ENCODE results near the gene MAN2B1.
"Not testable (repeated sequence)": the region's sequence is repeated elsewhere in the genome, so short reads cannot be mapped to it uniquely, and the experiment has no call there.

MAN2B1 gene

DNA sequence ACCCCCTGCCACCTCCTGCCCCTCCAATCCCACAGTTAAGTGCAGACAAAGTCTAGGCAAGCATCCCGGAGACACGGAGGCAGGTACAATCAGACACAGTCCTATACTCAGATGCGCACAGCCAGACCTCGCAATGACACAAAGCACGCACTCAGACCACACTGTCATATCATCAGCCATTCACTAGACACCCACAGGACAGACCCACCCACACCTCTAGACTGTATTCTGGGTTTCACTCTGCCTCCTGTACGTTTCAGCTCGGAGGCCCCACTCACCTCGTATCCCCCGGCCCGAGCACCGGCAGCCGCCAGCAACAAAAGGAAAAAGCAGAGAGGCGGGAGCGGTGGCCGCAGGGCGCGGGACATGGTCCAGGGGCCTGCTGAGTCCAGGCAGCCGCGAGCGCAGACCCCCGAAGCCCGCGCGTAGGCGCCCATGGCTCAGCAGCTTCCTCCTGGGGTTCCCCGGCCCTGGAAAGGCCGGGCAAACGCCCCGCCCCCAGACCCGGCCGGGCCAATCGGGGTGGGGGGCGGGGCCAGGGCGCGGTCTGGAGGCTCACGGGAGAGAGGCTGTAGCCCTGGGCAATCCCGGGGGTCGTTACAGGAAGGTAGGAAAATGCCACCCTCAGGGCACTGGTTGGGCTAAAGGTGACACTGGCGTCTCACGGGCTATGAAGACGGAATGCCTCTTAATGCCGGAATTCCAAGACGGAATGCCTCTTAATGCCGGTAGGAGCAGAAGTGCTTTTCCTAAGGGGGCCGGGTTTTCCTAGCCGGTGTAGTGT, at the start of gene MAN2B1, which contains the start of gene WDR83:
Gene MAN2B1 (minus strand): TSS at position 478 of the 784 bp plus-strand sequence. CDS start 41 bp downstream, at position 437.
Gene WDR83 (plus strand): TSS at position 543 of the 784 bp plus-strand sequence. CDS start 2,984 bp downstream, outside the sequence.
- peak; percentile 70 for DNase-seq (ENCODE audit: low read depth)

DNA sequence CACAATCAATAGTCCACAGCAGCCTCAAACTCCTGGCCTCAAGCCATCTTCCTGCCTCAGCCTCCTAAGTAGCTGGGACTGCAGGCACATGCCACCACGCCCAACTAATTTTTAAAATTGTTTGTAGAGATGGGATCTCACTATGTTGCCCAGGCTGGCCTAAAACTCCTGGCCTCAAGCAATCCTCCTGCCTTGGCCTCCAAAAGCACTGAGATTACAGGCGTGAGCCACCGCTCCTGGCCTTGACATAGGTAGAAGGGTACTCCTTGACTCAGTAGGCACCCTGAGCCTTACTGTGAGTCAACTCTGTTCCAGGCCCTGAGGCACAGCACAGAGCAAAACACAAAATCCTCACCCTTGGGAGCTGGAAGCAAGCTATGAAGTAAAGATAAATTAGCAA, 49.4 kb upstream of the MAN2B1 start:
- no peak for DNase-seq (ENCODE audit: low read depth)

DNA sequence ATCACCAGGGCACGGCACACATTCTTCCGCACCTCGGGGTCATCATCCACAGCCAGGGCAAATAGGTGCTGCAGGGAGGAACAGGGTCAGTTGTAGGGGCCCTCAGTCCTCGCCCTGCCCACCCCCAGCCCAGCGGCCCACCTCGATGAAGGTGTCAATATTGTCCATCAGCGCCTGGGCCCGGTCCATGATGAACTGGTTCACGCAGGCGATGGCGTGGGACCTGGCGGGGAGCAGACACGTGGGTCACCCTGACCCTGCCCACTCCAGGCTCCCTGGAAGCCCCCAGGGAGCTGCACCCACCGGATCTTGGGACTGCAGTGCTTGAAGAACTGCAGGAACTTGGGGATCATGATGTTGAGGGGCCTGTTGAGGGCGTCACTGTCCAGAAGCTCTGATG, 48.6 kb upstream of the MAN2B1 start:
- no peak for DNase-seq (ENCODE audit: low read depth)

DNA sequence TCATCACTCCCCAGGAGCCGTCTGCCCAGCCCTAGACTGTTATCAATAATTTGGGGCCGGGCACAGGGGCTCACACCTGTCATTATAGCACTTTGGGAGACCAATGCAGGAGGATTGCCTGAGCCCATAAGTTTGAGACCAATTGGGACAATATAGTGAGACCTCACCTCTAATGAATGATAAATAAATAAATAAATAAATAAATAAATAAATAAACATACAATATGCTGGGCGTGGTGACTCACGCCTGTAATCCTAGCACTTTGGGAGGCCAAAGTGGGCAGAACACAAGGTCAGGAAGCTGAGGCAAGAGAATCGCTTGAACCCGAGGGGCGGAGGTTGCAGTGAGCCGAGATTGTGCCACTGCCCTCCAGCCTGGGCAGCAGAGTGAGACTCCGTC, 46.8 kb upstream of the MAN2B1 start:
- DNase-seq (ENCODE audit: low read depth): not testable (repeated sequence)

DNA sequence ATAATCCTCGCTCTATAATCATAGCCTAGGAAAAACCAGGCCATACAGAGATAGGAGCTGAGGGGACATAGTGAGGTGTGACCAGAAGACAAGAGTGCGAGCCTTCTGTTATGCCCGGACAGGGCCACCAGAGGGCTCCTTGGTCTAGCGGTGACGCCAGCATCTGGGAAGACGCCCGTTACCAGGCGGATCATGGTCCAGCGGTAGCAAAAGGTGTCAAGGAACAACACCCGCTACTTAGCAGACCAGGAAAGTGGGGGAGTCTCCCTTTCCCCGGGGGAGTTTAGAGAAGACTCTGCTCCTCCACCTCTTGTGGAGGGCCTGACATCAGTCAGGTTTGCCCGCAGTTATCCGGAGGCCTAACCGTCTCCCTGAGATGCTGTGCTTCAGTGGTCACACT, 45.5 kb upstream of the MAN2B1 start:
- not testable (repeated sequence) for DNase-seq (ENCODE audit: low read depth)

DNA sequence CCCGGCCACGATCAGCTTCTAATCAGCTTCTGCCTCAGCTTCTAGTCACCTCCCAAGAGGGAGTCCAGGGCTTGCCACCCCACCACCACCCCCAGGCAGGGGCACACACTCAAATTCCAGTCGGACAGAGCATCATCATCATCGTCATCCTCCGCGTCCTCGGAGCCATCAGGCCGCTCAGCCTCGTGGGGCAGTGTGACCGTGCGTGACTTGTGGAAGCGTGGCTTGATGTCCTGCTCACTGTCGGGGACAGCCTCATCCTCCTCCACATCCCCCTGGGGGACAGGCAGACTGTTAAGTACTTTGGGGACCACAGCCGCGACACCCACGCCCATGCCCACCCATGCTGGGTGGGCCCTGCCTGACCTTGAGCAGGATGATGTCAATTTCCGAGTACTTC, 44.6 kb upstream of the MAN2B1 start:
- DNase-seq (ENCODE audit: low read depth): no peak

DNA sequence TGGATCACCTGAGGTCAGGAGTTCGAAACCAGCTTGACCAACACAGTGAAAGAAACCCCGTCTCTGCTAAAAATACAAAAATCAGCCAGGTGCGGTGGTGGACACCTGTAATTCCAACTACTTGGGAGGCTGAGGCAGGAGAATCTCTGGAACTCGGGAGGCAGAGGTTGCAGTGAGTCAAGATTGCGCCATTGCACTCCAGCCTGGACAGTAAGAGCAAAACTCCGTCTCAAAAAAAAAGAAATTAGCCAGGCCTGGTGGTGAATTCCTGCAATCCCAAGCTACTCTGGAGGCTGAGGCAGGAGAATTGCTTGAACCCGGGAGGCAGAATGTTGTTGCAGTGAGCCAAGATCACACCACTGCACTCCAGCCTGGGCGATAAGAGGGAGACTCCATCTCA, 42.1 kb upstream of the MAN2B1 start:
- no peak for DNase-seq (ENCODE audit: low read depth)

DNA sequence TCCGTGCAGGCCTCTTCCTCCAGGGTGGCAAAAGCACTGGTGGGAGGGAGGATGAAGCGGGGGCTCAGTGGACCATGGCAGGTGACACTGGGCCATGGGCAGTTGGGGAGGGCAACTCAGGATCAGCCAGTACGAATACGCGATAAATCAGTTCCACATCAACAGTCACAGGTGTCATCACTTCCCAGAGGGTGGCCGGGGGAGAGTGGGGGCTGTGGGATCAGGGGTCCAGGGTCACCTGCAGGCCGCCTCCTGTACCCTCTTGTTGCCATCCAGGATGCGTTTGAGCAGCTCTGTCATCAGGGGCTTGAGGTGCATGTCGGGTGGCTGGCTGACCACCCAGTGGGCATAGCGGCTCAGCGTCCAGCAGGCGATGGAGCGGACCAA, 39.8 kb upstream of the MAN2B1 start:
- DNase-seq (ENCODE audit: low read depth): no peak

DNA sequence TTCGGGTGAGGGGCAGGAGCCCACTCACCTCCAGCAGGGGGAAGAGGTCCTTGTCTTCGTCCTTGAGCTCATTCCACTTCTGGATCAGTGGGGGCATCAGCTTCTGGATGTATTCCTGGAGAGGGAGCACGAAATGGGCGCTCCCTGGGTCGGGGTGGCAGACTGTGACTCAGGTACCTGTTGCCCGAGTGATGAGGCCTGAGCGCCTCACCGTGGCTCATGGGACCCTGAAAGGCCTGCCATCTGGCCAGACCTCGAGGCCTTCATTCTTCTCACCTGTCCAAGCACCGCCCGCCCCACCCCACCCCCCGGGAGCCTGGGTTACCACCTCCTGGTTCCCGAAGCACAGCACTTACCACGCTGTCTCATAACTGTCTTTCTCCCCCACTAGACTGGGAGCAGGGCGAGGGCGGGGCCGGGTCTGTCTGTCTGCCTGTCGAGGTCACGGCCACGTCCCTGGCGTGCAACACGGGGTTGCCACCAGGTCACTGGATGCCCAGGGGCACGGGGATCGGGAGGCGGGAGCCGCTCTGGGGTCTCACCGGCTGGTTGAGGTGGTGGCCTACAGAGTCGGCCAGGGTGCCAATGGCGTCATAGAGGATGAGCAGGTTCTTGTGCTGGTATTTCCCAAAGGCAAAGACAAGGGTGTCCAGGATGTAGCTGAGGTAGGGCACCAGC, 39.3 kb upstream of the MAN2B1 start:
- DNase-seq (ENCODE audit: low read depth): no peak

DNA sequence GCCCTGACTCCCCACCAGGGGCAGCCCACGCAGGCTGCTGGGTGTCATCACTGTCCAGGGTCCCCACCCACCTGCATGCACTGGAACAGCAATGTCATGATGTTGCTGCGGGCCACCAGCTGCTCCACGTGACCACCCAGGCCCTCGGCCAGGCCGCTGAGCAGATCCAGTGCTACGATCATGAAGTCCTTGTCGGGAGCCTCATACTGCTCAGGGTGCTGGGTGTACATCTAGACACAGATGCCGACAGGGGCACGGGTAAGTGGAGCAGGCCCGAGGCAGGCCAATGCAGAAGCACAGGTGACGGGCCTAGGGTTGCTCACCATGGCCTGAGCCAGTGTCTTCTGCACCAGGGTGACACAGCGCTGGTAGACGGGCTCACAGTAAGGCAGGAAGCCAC, 38.6 kb upstream of the MAN2B1 start:
- DNase-seq (ENCODE audit: low read depth): no peak

DNA sequence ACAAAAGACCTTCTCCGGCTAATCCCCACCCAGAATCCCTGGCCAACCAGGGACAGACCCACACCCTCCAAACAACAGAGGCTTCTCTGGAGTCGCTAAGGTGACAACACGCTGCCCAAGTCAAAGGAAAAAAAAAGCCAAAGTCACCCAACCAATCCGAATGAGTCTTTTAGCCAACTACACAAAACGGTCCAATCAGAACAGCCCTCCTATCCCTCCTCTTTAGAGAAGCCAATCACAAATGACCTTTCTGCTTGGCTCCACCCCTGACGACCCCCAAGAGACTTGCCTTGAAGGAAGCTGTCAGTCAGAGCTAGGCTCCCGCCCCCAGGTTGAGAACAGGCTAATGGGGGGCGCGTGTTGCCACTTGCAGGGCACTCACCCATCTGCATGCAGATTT, 36.5 kb upstream of the MAN2B1 start:
- DNase-seq (ENCODE audit: low read depth): no peak

DNA sequence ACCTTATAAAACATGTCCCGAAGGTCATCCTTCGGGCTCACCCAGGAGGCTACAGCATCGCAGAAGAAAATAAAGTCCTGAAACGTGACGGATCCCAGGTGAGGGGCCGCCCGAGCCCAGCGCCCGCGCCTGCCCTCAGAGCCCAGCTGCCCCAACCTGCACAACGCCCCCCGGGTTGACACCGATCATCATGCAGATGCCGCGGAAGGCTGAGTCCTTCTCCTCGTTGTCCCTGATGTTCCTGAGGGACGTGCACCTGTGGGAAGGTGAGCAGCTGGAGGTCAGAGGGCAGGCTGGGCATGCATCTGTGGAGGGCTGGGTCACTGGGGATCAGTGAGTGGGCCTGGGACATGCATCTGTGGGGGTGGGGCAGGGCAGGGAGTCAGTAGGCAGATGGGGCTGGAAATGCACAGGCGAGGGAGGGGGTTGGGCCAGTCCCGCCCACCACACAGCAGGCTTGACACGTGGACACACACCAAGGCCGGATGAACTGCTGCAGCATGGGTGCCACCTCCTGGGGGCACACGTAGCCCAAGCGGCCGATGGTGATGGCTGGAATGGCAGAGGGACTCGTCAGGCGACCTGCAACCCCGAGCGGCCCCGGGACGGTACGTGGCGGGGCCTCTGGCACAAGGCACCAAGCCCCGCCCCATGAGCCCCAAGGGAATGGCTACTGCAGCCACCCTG, 35.2 kb upstream of the MAN2B1 start:
- no peak for DNase-seq (ENCODE audit: low read depth)

DNA sequence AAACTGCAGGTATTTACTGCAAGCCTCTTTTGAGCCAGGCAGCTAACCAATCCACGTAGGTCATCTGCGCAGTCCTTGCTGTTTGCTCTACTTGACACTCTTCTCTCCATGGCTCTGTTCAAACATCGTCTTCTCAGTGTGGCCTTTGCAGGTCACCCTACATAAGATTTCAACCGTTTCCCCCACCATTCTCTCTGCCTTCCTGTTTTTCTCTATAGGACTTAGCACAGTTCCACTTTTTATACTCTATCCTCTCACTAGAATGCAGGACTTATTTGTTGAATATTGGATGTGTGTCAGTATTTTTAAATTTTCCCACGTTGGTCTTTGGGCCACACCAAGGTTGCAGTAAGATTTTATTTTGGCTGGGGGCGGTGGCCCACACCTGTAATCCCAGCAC, 31.6 kb upstream of the MAN2B1 start:
- DNase-seq (ENCODE audit: low read depth): no peak

DNA sequence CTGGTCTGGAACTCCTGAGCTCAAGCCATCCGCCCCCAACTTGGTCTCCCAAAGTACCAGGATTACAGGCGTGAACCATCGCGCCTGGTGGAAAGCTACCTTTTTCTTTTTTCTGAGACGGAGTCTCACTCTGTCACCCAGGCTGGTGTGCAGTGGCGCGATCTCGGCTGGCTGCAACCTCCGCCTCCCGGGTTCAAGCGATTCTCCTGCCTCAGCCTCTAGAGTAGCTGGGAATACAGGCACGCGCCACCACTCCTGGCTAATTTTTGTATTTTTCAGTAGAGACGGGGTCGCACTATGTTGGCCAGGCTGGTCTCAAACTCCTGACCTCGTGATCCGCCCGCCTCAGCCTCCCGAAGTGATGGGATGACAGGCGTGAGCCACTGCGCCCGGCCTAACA, 30.9 kb upstream of the MAN2B1 start:
- not testable (repeated sequence) for DNase-seq (ENCODE audit: low read depth)

DNA sequence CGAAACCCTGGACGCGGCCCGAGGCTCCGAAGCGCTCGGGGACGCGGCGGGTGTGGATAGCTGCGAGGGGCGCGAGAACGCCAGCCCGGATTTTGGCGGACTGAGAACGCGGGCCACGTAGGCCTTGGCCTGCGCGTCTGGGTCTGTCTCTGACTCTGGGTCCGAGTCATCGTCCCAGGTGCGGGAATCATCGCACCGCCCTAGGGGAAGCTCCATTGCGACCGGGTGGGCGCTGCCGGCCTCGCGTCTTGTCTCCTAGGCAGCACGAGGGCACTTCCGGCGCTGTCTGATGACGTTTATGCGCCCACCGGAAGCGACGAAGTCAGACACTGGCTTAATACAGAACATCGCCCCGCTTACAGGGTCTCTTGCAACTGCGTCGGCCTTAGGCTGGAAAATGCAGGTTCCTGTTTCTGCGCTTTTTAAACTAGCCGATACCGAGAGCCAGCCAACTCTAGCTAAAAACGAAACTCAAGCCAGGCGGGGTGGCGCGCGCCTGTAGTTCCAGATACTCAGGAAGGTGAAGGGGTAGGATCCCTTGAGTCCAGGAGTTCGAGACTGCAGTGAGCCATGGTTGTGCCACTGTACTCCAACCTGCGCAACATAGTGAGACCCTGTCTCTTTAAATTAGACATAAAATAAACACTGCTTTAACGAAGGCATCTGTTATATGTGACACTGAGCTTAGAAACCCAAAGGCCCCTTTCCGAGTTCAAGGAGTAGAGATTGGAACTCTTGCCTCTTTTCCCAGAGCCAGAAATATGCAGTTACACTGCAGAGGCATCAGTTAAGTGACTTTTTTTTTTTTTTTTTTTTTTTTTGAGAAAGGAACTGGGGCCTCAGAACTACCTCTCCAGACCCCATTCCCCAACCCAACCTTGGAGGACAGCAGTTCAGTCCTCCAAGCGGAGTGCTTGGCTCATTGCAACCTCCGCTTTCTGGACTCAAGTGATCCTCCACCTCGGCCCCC, 30.1 kb upstream of the MAN2B1 start, which contains the start of gene FBXW9:
Gene FBXW9 (minus strand): TSS at position 266 of the 970 bp plus-strand sequence. CDS start 50 bp downstream, at position 216.
- peak; percentile 94 for DNase-seq (ENCODE audit: low read depth)

DNA sequence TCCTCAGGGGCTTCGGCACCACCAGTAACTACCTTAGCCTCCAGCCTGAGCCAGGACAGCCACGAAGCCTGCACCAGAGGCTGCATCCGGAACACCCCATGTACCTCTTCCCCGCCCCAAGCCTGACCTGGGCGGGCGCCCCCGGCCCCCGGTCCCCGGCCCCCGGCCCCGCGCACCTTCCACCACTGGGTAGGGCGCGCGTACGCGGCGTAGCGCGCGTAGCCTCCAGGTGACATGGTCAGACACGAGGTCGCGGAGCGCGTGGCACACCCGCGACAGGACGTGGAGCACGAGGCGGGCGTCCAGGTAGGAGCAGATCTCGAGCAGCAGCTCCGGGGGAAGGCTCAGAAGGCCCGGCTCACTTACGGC, 29.4 kb upstream of the MAN2B1 start:
- no peak for DNase-seq (ENCODE audit: low read depth)

DNA sequence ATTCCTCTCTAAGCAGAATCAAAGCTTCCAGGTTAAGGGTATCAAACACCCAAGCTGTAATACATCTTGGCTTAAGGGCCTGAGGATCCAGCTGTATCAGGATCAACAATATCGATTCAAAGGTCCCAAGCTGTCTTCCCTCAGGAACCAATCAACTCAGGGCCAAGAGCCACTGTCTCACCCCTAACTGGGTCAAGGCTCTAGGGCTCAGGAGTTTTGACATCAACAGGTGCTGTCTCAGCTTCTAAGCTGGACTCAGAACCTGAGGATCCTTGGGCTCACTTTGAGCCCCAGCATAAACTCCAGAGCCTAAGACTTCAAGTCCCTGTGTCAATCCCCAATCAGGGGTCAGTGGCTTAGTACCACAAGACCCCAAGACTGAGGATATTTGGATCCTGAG, 29.0 kb upstream of the MAN2B1 start:
- no peak for DNase-seq (ENCODE audit: low read depth)

DNA sequence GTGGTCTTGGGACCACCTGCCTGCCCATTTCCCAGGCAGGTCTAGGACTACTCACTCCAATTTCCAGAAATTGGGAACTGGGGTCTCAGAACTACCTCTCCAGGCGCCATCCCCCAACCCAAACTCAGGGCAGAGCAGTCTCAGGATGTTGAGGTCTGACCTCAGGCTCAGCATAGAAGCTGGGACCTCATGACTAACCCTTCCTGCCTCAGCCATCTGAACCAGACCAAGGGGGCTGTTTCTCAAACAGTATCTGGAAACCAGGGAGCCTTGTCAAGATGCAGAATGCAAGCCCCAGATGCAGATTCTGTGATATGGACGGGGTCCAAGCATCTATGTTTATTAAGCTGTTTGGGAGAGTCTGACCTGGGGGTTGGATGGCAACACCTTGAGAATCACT, 28.6 kb upstream of the MAN2B1 start:
- DNase-seq (ENCODE audit: low read depth): no peak

DNA sequence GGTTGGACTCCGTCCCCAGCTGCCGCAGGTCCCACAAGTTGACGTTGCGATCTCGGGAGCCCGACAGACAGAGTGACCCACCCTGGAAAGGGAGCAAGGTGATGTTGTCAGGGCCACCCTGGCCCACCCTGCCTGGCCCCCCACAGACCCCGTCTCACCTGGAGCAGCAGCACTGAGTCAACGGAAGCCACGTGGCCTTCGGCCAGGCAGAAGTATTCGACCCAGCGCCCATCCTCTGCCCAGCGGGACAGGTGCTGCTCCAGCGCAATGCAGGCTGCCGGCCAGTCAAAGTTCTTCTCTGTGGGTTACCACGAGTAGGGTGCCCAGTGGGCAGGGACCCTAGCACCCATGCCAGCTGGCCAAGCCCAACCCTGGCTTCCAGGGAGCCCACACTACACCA, 28.1 kb upstream of the MAN2B1 start:
- no peak for DNase-seq (ENCODE audit: low read depth)

DNA sequence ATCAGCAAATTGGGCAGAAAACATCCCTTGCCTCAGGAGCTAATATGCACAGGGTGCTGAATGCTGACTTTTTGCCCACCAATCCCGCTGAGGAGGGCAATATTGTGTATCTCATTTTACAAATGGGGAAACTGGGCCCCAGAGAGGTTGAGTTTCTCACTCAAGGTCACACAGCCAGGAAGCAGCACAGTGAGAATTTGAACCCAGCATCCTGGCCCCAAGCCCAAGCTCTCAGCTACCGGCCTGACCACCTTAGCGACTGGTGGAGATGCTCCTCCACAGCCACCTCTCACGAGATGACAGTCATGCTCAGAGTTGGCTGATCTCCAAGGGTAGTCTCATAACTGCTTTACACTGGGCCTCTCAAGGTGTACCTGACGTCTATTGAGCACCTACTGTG, 26.4 kb upstream of the MAN2B1 start:
- no peak for DNase-seq (ENCODE audit: low read depth)

DNA sequence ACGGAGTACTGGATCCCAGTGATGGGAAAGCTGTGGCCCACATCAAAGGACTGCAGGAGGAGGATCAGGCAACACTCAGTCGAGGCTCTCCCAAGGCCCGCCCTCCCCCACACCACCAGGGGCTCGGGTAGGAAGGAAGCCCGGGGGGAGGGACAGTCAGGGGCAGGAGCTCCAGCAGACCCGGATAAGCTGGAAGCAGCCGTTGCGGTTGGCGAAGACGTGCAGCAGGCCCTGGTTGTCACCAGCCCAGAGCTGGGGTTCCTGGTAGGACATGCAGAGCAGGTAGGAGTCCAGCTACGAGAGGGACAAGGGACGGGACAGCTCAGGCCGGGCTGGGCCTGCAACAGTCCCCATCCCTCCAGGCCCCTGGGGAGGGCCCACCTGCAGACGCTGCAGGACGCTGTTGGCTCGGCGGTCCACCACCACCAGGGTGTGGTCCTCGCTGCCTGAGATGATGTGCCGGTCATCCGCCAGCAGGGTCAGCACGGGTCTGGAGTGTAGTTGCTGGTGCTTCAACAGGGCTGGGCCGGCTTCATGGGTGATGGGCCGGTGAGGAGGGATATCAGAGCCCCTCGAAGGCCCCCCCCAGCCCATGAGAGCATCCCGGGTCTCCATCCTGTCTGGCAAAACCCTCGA, 23.2 kb upstream of the MAN2B1 start:
- no peak for DNase-seq (ENCODE audit: low read depth)
